WTC11 (cell line): Measurements from ENCODE around the gene RMRP.

ENCODE experiments used
- GRHL2 ChIP-seq: fragments of 250-450 bp; sonication (Bioruptor Pico); IDR thresholded peaks from 2 replicates; pipeline ENCODE4 v1.8.0; 2022; ENCODE audit warnings: mild to moderate bottlenecking, moderate library complexity; ENCODE audit not compliant: insufficient replicate concordance, severe bottlenecking
- HMGXB4 ChIP-seq: sonication (generic); formaldehyde crosslinking; IDR thresholded peaks from 2 replicates; pipeline ENCODE4 v1.8.1; 2023; ENCODE audit warnings: mild to moderate bottlenecking, moderate library complexity, missing genetic modification reagents
- ZNF138 ChIP-seq: sonication (generic); formaldehyde crosslinking; conservative IDR thresholded peaks from 2 replicates; pipeline ENCODE4 v1.8.1; 2022; ENCODE audit warnings: mild to moderate bottlenecking, moderate library complexity, missing genetic modification reagents

GRCh38 chr9:35652829-35653209, 5.0 kb downstream of the RMRP start:
- no peak for TF ChIP-seq ZNF138 (CRISPR knock-in tag)
- TF ChIP-seq GRHL2 (CRISPR knock-in tag), result no peak
- TF ChIP-seq HMGXB4 (CRISPR knock-in tag), result no peak
